Measurements from ENCODE around the gene COL4A2.

COL4A2 gene

DNA sequence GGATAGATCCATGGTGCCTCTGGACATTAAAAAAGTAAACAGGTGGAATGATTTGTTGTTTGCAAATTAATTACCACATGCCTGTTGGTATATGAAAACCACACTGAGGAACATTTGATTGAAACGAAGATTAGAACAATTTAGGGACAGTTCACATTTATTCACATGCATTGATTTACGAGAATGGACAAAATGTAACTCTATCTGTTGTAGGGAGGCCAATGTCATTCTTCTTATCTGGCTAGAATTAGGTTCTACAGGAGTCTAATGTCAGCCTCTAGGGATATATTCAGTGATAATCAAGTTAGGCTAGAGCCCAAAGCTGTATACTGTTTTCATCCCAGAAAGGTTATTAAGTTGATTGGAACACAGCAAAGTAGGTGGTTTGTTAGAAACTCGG is 125.4 kb downstream of the COL4A2 start:
- no peak overlapping the region for H3K4me3 ChIP-seq (ENCODE audit: low read depth, low read length)
- no peak for DNase-seq (ENCODE audit: low read depth, low spot score)
- TF ChIP-seq, protein P1, sequence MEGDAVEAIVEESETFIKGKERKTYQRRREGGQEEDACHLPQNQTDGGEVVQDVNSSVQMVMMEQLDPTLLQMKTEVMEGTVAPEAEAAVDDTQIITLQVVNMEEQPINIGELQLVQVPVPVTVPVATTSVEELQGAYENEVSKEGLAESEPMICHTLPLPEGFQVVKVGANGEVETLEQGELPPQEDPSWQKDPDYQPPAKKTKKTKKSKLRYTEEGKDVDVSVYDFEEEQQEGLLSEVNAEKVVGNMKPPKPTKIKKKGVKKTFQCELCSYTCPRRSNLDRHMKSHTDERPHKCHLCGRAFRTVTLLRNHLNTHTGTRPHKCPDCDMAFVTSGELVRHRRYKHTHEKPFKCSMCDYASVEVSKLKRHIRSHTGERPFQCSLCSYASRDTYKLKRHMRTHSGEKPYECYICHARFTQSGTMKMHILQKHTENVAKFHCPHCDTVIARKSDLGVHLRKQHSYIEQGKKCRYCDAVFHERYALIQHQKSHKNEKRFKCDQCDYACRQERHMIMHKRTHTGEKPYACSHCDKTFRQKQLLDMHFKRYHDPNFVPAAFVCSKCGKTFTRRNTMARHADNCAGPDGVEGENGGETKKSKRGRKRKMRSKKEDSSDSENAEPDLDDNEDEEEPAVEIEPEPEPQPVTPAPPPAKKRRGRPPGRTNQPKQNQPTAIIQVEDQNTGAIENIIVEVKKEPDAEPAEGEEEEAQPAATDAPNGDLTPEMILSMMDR (IDR thresholded peaks at IDR 0.05; ENCODE audit: insufficient read depth, low read length, missing control alignments): no peak
- POLR2A ChIA-PET: no interaction called here
- CTCF ChIA-PET: interaction anchor here (2.7 kb wide), 1 partner anchor 23 kb away, joined by 10 read pairs; no protein-coding TSS in a partner anchor

DNA sequence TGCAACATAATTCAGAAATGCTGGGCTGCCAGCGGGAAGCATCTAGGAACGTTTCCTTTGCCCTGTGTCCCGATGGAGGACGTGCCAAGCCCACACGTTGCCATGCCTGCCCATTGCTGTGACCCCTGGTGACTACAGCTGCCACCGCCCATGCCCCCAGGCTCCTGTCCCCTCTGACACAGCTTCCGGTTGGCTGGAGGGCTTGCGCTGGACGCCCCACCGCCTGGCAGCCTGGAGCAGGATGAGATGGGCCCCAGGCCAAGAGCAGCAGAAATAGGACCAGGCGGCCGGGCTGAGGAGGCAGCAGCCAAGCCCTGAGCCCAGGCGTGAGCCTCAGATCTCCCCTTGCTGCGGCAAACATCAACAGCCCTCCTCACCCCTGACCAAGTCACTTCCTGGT is 125.9 kb downstream of the COL4A2 start:
- DNase-seq (ENCODE audit: low read depth, low spot score): no peak
- no peak overlapping the region for H3K4me3 ChIP-seq (ENCODE audit: low read depth, low read length)
- TF ChIP-seq, protein P1 (IDR thresholded peaks at IDR 0.05; ENCODE audit: insufficient read depth, low read length, missing control alignments): no peak
- POLR2A ChIA-PET: no interaction called here
- CTCF ChIA-PET: no interaction called here

DNA sequence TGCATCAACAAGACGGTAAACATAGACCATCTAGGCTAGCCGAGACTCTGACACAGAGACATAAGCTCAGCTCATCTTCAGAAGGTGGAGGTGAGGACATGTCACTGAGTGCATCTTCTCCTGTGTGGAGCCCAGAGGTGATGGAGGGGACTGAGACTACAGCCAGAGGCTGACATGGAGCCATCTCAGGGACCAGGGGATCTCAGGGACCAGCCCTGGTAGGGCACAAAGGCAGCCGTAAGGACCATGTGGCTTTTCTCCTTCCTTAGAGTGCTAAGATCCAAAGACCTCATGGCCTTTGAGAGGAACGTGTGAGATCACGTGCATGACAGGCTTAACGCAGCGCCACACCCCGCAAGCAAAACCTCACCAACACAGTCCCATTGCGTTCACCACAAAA is 127.5 kb downstream of the COL4A2 start:
- ChIA-PET CTCF (no interaction called here), POLR2A (no interaction called here)
- TF ChIP-seq, protein P1 (IDR thresholded peaks at IDR 0.05; ENCODE audit: insufficient read depth, low read length, missing control alignments): no peak
- no peak for DNase-seq (ENCODE audit: low read depth, low spot score)
- H3K4me3 ChIP-seq (ENCODE audit: low read depth, low read length): no peak overlapping the region

GRCh38 chr13:110435331-110435730 is 128.2 kb downstream of the COL4A2 start:
- ChIA-PET CTCF (no interaction called here), POLR2A (no interaction called here)
- DNase-seq (ENCODE audit: low read depth, low spot score): no peak
- TF ChIP-seq, protein P1 (IDR thresholded peaks at IDR 0.05; ENCODE audit: insufficient read depth, low read length, missing control alignments): no peak
- H3K4me3 ChIP-seq (ENCODE audit: low read depth, low read length): no peak overlapping the region

DNA sequence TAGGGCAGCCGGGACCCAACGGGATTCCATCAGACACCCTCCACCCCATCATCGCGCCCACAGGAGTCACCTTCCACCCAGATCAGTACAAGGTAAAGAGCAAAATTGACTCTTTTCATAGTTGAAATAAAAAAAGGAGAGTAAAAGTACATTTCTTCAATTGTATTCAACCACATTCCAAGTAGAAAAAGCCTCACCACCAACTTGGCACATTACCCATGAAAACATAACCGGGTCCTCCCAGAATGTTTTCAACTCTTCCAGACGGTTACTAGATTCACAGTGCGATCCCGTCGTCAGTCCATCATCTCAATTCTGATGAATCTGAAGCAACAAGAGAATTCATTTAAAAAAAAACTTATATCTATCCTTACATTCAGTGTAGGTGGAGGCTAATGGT is 129.2 kb downstream of the COL4A2 start:
- POLR2A ChIA-PET: no interaction called here
- no peak overlapping the region for H3K4me3 ChIP-seq (ENCODE audit: low read depth, low read length)
- CTCF ChIA-PET: no interaction called here
- no peak for DNase-seq (ENCODE audit: low read depth, low spot score)
- TF ChIP-seq, protein P1 (IDR thresholded peaks at IDR 0.05; ENCODE audit: insufficient read depth, low read length, missing control alignments): no peak

GRCh38 chr13:110436786-110437370 is 129.8 kb downstream of the COL4A2 start:
- TF ChIP-seq, protein P1 (IDR thresholded peaks at IDR 0.05; ENCODE audit: insufficient read depth, low read length, missing control alignments): no peak
- POLR2A ChIA-PET: no interaction called here
- CTCF ChIA-PET: no interaction called here
- DNase-seq (ENCODE audit: low read depth, low spot score): no peak
- no peak overlapping the region for H3K4me3 ChIP-seq (ENCODE audit: low read depth, low read length)

All from AG04449 (cell line).